GM23338 (cell line): ENCODE measurements around the gene NCKAP5. TPM values are rescaled to one million over a fixed set of nuclear protein-coding genes. Genes with fewer than 3 reads are reported as not detected.

ENCODE experiments used
- ATAC-seq: fragments of 200-7000 bp; cut with Tn5 transposase; 3 replicates; pipeline ENCODE4 v1.9.1; 2020
- DNase-seq: peaks from one replicate; pipeline ENCODE4 v3.0.0-alpha.2; 2015; ENCODE audit warnings: low spot score
- H2AFZ ChIP-seq: fragments of 200-600 bp; sonication (generic); 2 replicates; pipeline ENCODE4 v1.8.0; 2016; ENCODE audit warnings: antibody characterized with exemption, mild to moderate bottlenecking, moderate library complexity
- H3F3A ChIP-seq: fragments of 200-600 bp; sonication (generic); replicated peaks from 2 replicates; pipeline ENCODE4 v1.8.0; 2017; ENCODE audit warnings: antibody characterized with exemption, mixed run types, low read depth
- H3K27ac ChIP-seq: fragments of 200-600 bp; sonication (generic); 2 replicates; pipeline ENCODE4 v1.6.1; 2016; ENCODE audit warnings: low read depth
- H3K27me3 ChIP-seq: fragments of 200-600 bp; sonication (generic); 2 replicates; pipeline ENCODE4 v1.8.0; 2016; ENCODE audit warnings: mild to moderate bottlenecking, mixed run types, moderate library complexity; ENCODE audit not compliant: insufficient read depth
- H3K36me3 ChIP-seq: fragments of 200-600 bp; sonication (generic); 2 replicates; pipeline ENCODE4 v1.8.0; 2016; ENCODE audit warnings: mild to moderate bottlenecking; ENCODE audit not compliant: insufficient read depth
- H3K4me1 ChIP-seq: fragments of 200-600 bp; sonication (generic); 2 replicates; pipeline ENCODE4 v1.8.0; 2016; ENCODE audit warnings: mild to moderate bottlenecking, moderate library complexity; ENCODE audit not compliant: insufficient read depth
- H3K4me2 ChIP-seq: fragments of 200-600 bp; sonication (generic); 2 replicates; pipeline ENCODE4 v1.7.1; 2017; ENCODE audit warnings: mixed run types
- H3K4me3 ChIP-seq: fragments of 200-600 bp; sonication (generic); 2 replicates; pipeline ENCODE4 v1.6.1; 2016; ENCODE audit warnings: mixed run types
- H3K79me2 ChIP-seq: fragments of 200-600 bp; sonication (generic); replicated peaks from 2 replicates; pipeline ENCODE4 v1.8.0; 2017; ENCODE audit warnings: mild to moderate bottlenecking; ENCODE audit not compliant: insufficient read depth
- H3K9me2 ChIP-seq: fragments of 200-600 bp; sonication (generic); 2 replicates; pipeline ENCODE4 v1.8.0; 2017; ENCODE audit not compliant: insufficient read depth
- H4K20me1 ChIP-seq: fragments of 200-600 bp; sonication (generic); replicated peaks from 2 replicates; pipeline ENCODE4 v1.8.0; 2017; ENCODE audit warnings: mild to moderate bottlenecking; ENCODE audit not compliant: insufficient read depth
- H3K27ac Mint-ChIP-seq: 2 replicates; pipeline ENCODE4 v1.8.0; 2020; ENCODE audit warnings: inconsistent platforms, mild to moderate bottlenecking, moderate library complexity, mixed read lengths
- H3K27me3 Mint-ChIP-seq: 3 replicates; pipeline ENCODE4 v1.8.0; 2022; ENCODE audit warnings: low read depth, mild to moderate bottlenecking, moderate library complexity, mixed read lengths, inconsistent platforms; ENCODE audit not compliant: insufficient read depth, poor library complexity
- H3K36me3 Mint-ChIP-seq: 3 replicates; pipeline ENCODE4 v1.8.0; 2021; ENCODE audit warnings: low read depth, mild to moderate bottlenecking, inconsistent platforms, moderate library complexity, mixed read lengths
- H3K4me1 Mint-ChIP-seq: 3 replicates; pipeline ENCODE4 v1.8.0; 2020; ENCODE audit warnings: mild to moderate bottlenecking, inconsistent platforms, mixed read lengths
- H3K4me3 Mint-ChIP-seq: 3 replicates; pipeline ENCODE4 v1.8.0; 2021; ENCODE audit warnings: moderate library complexity, mild to moderate bottlenecking, inconsistent platforms, mixed read lengths
- H3K9me3 Mint-ChIP-seq: 3 replicates; pipeline ENCODE4 v1.8.0; 2020; ENCODE audit warnings: moderate library complexity, mild to moderate bottlenecking, inconsistent platforms, mixed read lengths
- CREB1 ChIP-seq: fragments of 250-450 bp; sonication (Bioruptor Pico); IDR thresholded peaks from 2 replicates; pipeline ENCODE4 v1.5.0; 2020; ENCODE audit warnings: low read depth, mild to moderate bottlenecking, moderate library complexity
- CTCF ChIP-seq, 2 experiments: fragments of 200-600 bp in 1 of 2; sonication (generic) in 1 of 2; conservative IDR thresholded peaks; 2 replicates each; pipeline versions ENCODE4 v1.5.1 to v1.6.1; 2016 to 2017; ENCODE audit warnings: antibody characterized with exemption in 2 of 2, low read depth in 2 of 2, mild to moderate bottlenecking in 2 of 2, moderate library complexity in 1 of 2
- ETS1 ChIP-seq: IDR thresholded peaks from 2 replicates; pipeline ENCODE4 v1.6.1; 2016; ENCODE audit warnings: antibody characterized with exemption
- EZH2 ChIP-seq: fragments of 200-600 bp; sonication (generic); IDR thresholded peaks from one replicate; pipeline ENCODE4 v1.8.0; 2017; ENCODE audit warnings: antibody characterized with exemption, mild to moderate bottlenecking, low read depth; ENCODE audit not compliant: unreplicated experiment
- JUNB ChIP-seq: IDR thresholded peaks from one replicate; pipeline ENCODE4 v1.6.1; 2016; ENCODE audit warnings: antibody characterized with exemption; ENCODE audit not compliant: unreplicated experiment
- NANOG ChIP-seq: IDR thresholded peaks from 2 replicates; pipeline ENCODE4 v1.6.1; 2016; ENCODE audit warnings: antibody characterized with exemption, borderline replicate concordance
- POLR2AphosphoS5 ChIP-seq: IDR thresholded peaks from 2 replicates; pipeline ENCODE4 v1.6.1; 2016; ENCODE audit warnings: antibody characterized with exemption, low read depth
- REST ChIP-seq: IDR thresholded peaks from one replicate; pipeline ENCODE4 v1.6.1; 2018; ENCODE audit warnings: antibody characterized with exemption; ENCODE audit not compliant: unreplicated experiment
- STAT1 ChIP-seq: IDR thresholded peaks from one replicate; pipeline ENCODE4 v1.6.1; 2016; ENCODE audit warnings: antibody characterized with exemption; ENCODE audit not compliant: unreplicated experiment
- ZNF114 ChIP-seq: fragments of 250-450 bp; sonication (Bioruptor Pico); IDR thresholded peaks from 2 replicates; pipeline ENCODE4 v1.5.0; 2020; ENCODE audit warnings: mild to moderate bottlenecking, moderate library complexity
- ZNF462 ChIP-seq: fragments of 250-450 bp; sonication (Bioruptor Pico); IDR thresholded peaks from 2 replicates; pipeline ENCODE4 v1.5.0; 2020; ENCODE audit warnings: mild to moderate bottlenecking, moderate library complexity
- polyA plus RNA-seq: library from polyadenylated mRNA; unstranded; fragments of >200 nt; fragmentation: Nextera tagmentation; extraction: Ambion mirVana; gene quantifications from 2 replicates; pipeline ENCODE4 v1.2.1, GENCODE V29; 2016
- total RNA-seq: library from RNA; depleted of rRNA; stranded (reverse); fragments of >200 nt; shearing (Covaris generic); gene quantifications from 2 replicates; pipeline ENCODE4 v1.2.3, GENCODE V29; 2014

The NCKAP5 gene
- total and polyA plus RNA-seq, 2 experiments from 2014 or later: 0.34 to 0.73 TPM

- peaks cover 11% of the 10 kb centered on the region; the same call in 2 of the 3 replicates for H3K4me1 Mint-ChIP-seq
- peaks cover 6% of the 10 kb centered on the region; the same call in 1 of the 2 replicates for H3K9me2 ChIP-seq
- no peaks in the 10 kb centered on the region for H3F3A ChIP-seq
- H3K27ac Mint-ChIP-seq: no peak overlapping the region
- TF ChIP-seq POLR2AphosphoS5: no peak
- TF ChIP-seq ZNF462 (CRISPR knock-in tag): no peak
- TF ChIP-seq ETS1: no peak
- TF ChIP-seq REST: no peak
- no peak for TF ChIP-seq ZNF114 (CRISPR knock-in tag)
- TF ChIP-seq JUNB: no peak
- no peak for TF ChIP-seq CTCF (conservative IDR thresholded peaks at IDR 0.05; ENCODE audit: low read depth in 2 of 2)
- TF ChIP-seq CREB1: no peak
- TF ChIP-seq EZH2: no peak
- TF ChIP-seq STAT1: no peak
- no peak for TF ChIP-seq NANOG
- no peak overlapping the region for H2AFZ ChIP-seq
- H3K36me3 Mint-ChIP-seq: no peaks in the 10 kb centered on the region
- DNase-seq: no peak
- H3K4me3 Mint-ChIP-seq: no peak overlapping the region
- H3K4me3 ChIP-seq: no peak overlapping the region
- H3K27me3 ChIP-seq: no peaks in the 10 kb centered on the region
- ATAC-seq: no peak
- H3K27me3 Mint-ChIP-seq: no peaks in the 10 kb centered on the region
- no peaks in the 10 kb centered on the region for H3K9me3 Mint-ChIP-seq
- no peaks in the 10 kb centered on the region for H3K36me3 ChIP-seq
- H4K20me1 ChIP-seq: no peaks in the 10 kb centered on the region
- H3K4me2 ChIP-seq: no peak overlapping the region
- no peaks in the 10 kb centered on the region for H3K4me1 ChIP-seq
- H3K79me2 ChIP-seq: no peaks in the 10 kb centered on the region
- H3K27ac ChIP-seq: no peak overlapping the region
These were observed 392.3 kb downstream of the NCKAP5 start for GRCh38 chr2:133175926-133176325.
